ENCODE results near the gene FAT1.

GRCh38 chr4:186669735-186670134 lies 53.9 kb downstream of the FAT1 start:
- no peak for TF ChIP-seq POLR2A (IDR thresholded peaks at IDR 0.05)
- TF ChIP-seq CTCF (IDR thresholded peaks at IDR 0.05) = no peak
